Skeletal muscle tissue (tissue), 4 donors: ENCODE data around the gene EXOC4. TPM values are rescaled to one million over a fixed set of nuclear protein-coding genes. Genes with fewer than 3 reads are reported as not detected.

Source experiments
- H3K27ac ChIP-seq: one replicate; pipeline ENCODE4 v1.7.0; 2013; ENCODE audit warnings: mild to moderate bottlenecking, low read depth, low read length, inconsistent platforms
- H3K27me3 ChIP-seq, 3 donors: one replicate each; pipeline ENCODE4 v1.7.0; 2013; ENCODE audit warnings: low read length in 3 of 3; ENCODE audit not compliant: control insufficient read depth in 3 of 3, insufficient read depth in 3 of 3
- H3K36me3 ChIP-seq, 3 donors: one replicate each; pipeline ENCODE4 v1.7.0; 2013; ENCODE audit warnings: low read length in 3 of 3; ENCODE audit not compliant: control insufficient read depth in 3 of 3, insufficient read depth in 3 of 3
- H3K4me1 ChIP-seq, 3 donors: one replicate each; pipeline ENCODE4 v1.7.0; 2013; ENCODE audit warnings: low read length in 3 of 3, mild to moderate bottlenecking in 3 of 3; ENCODE audit not compliant: control insufficient read depth in 3 of 3, insufficient read depth in 3 of 3
- H3K4me3 ChIP-seq, 3 donors: one replicate each; pipeline ENCODE4 v1.7.0; 2013; ENCODE audit warnings: low read length in 3 of 3
- H3K9ac ChIP-seq, 3 donors: one replicate each; pipeline ENCODE4 v1.7.0; 2013; ENCODE audit warnings: low read length in 3 of 3, mild to moderate bottlenecking in 3 of 3, moderate library complexity in 2 of 3, low read depth in 1 of 3
- H3K9me3 ChIP-seq, 3 donors: one replicate each; pipeline ENCODE4 v1.7.0; 2013; ENCODE audit warnings: low read length in 3 of 3; ENCODE audit not compliant: control insufficient read depth in 3 of 3
- total RNA-seq: library from RNA; depleted of rRNA; stranded (reverse); fragments of >200 nt; gene quantifications from one replicate; pipeline ENCODE4 v1.2.3, GENCODE V29; 2014
- donor health status: Osteomylitis.

The EXOC4 gene
- total RNA-seq, 1 donor from 2014 or later, result 129 TPM

- Histone ChIP-seq H3K27me3 (no peaks in the 10 kb centered on the region), H3K4me1 (no peaks in the 10 kb centered on the region), H3K4me3 (no peak overlapping the region)
Observed at GRCh38 chr7:133744451-133744850, 491.6 kb downstream of the EXOC4 start.

GRCh38 chr7:133746305-133746704, 493.4 kb downstream of the EXOC4 start:
- no peaks in the 10 kb centered on the region for H3K27me3 ChIP-seq
- no peaks in the 10 kb centered on the region for H3K36me3 ChIP-seq
- H3K27ac ChIP-seq, result no peak overlapping the region
- H3K9ac ChIP-seq, result no peak overlapping the region
- no peaks in the 10 kb centered on the region for H3K9me3 ChIP-seq
- no peaks in the 10 kb centered on the region for H3K4me1 ChIP-seq
- H3K4me3 ChIP-seq, result no peak overlapping the region

More at GRCh38 chr7:133744451-133744850, 491.6 kb downstream of the EXOC4 start:
- Histone ChIP-seq H3K9me3 (no peaks in the 10 kb centered on the region), H3K27ac (no peak overlapping the region), H3K36me3 (no peaks in the 10 kb centered on the region), H3K9ac (no peak overlapping the region)

GRCh38 chr7:133746847-133747246, 494.0 kb downstream of the EXOC4 start:
- Histone ChIP-seq H3K4me3 (no peak overlapping the region), H3K9me3 (no peaks in the 10 kb centered on the region), H3K27me3 (no peaks in the 10 kb centered on the region), H3K9ac (no peak overlapping the region), H3K36me3 (no peaks in the 10 kb centered on the region), H3K4me1 (no peaks in the 10 kb centered on the region), H3K27ac (no peak overlapping the region)

GRCh38 chr7:133748443-133749407, 495.8 kb downstream of the EXOC4 start:
- Histone ChIP-seq H3K27ac (no peak overlapping the region), H3K9me3 (no peaks in the 10 kb centered on the region), H3K36me3 (no peaks in the 10 kb centered on the region), H3K4me1 (no peaks in the 10 kb centered on the region), H3K27me3 (no peaks in the 10 kb centered on the region), H3K9ac (no peak overlapping the region), H3K4me3 (no peak overlapping the region)

GRCh38 chr7:133750287-133750686, 497.4 kb downstream of the EXOC4 start:
- H3K4me1 ChIP-seq, result no peaks in the 10 kb centered on the region
- H3K9me3 ChIP-seq, result no peaks in the 10 kb centered on the region
- H3K4me3 ChIP-seq, result no peak overlapping the region
- H3K27ac ChIP-seq, result no peak overlapping the region
- no peaks in the 10 kb centered on the region for H3K27me3 ChIP-seq
- H3K9ac ChIP-seq, result no peak overlapping the region
- H3K36me3 ChIP-seq, result no peaks in the 10 kb centered on the region

- Histone ChIP-seq H3K9me3 (no peaks in the 10 kb centered on the region), H3K27me3 (no peaks in the 10 kb centered on the region), H3K4me3 (no peak overlapping the region), H3K9ac (no peak overlapping the region), H3K36me3 (no peaks in the 10 kb centered on the region), H3K4me1 (no peaks in the 10 kb centered on the region), H3K27ac (no peak overlapping the region)
Observed at GRCh38 chr7:133751079-133751478, 498.2 kb downstream of the EXOC4 start.

GRCh38 chr7:133753513-133753912, 500.6 kb downstream of the EXOC4 start:
- H3K4me1 ChIP-seq, result no peaks in the 10 kb centered on the region
- no peak overlapping the region for H3K27ac ChIP-seq
- H3K4me3 ChIP-seq, result no peak overlapping the region

GRCh38 chr7:133754708-133755107, 501.8 kb downstream of the EXOC4 start:
- Histone ChIP-seq H3K27me3 (no peaks in the 10 kb centered on the region), H3K27ac (no peak overlapping the region), H3K4me1 (no peaks in the 10 kb centered on the region), H3K9me3 (no peaks in the 10 kb centered on the region), H3K4me3 (no peak overlapping the region), H3K9ac (no peak overlapping the region), H3K36me3 (no peaks in the 10 kb centered on the region)

More at GRCh38 chr7:133753513-133753912, 500.6 kb downstream of the EXOC4 start:
- Histone ChIP-seq H3K36me3 (no peaks in the 10 kb centered on the region), H3K9ac (no peak overlapping the region), H3K9me3 (no peaks in the 10 kb centered on the region), H3K27me3 (no peaks in the 10 kb centered on the region)

- Histone ChIP-seq H3K9ac (no peak overlapping the region), H3K36me3 (no peaks in the 10 kb centered on the region), H3K4me1 (no peaks in the 10 kb centered on the region), H3K27ac (no peak overlapping the region), H3K4me3 (no peak overlapping the region), H3K27me3 (no peaks in the 10 kb centered on the region), H3K9me3 (no peaks in the 10 kb centered on the region)
Observed at GRCh38 chr7:133755901-133756300, 503.0 kb downstream of the EXOC4 start.

- no peaks in the 10 kb centered on the region for H3K27me3 ChIP-seq
- H3K4me3 ChIP-seq, result no peak overlapping the region
- H3K4me1 ChIP-seq, result peaks cover 0 to 2% (median 0%) of the 10 kb centered on the region in 3 donors
- H3K36me3 ChIP-seq, result no peaks in the 10 kb centered on the region
- H3K9ac ChIP-seq, result no peak overlapping the region
- no peaks in the 10 kb centered on the region for H3K9me3 ChIP-seq
- no peak overlapping the region for H3K27ac ChIP-seq
Observed at GRCh38 chr7:133761443-133761842, 508.6 kb downstream of the EXOC4 start.
